ENCODE results near the gene TFPI2.

Gene TFPI2

GRCh38 chr7:93854480-93854879 is 36.1 kb downstream of the TFPI2 start:
- DNase-seq, result no peak

- DNase-seq, result no peak
Observed at GRCh38 chr7:93851536-93851935, 39.0 kb downstream of the TFPI2 start.

GRCh38 chr7:93843260-93843659 is 47.3 kb downstream of the TFPI2 start:
- no peak for DNase-seq

GRCh38 chr7:93838966-93839365 is 51.6 kb downstream of the TFPI2 start:
- DNase-seq, result no peak

- no peak for DNase-seq
Observed at GRCh38 chr7:93837245-93837644, 53.3 kb downstream of the TFPI2 start.

GRCh38 chr7:93836116-93836515 is 54.4 kb downstream of the TFPI2 start:
- DNase-seq, result no peak

- DNase-seq, result no peak
Observed at GRCh38 chr7:93835702-93836101, 54.9 kb downstream of the TFPI2 start.

All from AML-193 (cell line).